Measurements from ENCODE around the gene PPL.

Gene PPL

DNA sequence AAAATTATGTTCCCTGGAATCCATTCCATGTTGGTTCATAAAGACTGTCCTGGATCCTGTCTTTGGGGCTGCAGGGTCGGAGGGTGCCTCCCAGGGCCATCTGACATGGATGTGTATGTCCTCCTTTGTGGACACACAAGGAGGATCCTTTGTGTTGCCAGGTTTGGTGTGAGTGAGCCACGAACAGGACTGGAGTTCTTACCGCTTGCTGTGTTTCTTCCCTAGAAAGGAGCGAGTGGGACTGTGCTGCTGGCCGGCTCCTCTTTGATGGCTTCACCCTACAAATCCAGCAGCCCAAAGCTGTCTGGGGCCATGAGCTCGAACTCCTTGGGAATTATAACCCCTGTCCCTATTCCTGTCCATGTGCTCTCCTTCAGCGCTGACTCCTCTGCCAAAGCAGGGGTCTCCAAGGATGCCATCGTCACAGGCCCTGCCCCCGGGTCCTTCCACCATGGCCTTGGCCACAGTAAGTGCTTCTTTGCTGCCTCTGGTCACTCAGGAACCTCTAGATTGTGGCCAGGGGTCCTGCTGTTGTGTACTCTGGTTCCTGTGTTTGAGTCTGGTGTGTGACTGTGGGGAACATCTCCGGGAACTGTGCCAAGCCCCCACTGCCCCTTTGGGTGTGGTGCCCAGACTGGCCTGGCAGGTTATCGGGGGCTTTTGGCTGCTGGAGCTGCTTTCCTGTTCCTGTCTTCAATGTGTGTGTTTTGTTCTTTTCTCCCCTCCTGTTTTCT is 60.1 kb downstream of the PPL start:
- TF ChIP-seq CTCF (IDR thresholded peaks at IDR 0.05; ENCODE audit: unreplicated experiment in 3 of 3): no peak
- Mint-ChIP-seq H3K4me1 (peaks cover 7% of the 10 kb centered on the region), H3K36me3 (ENCODE audit: low read depth) (peaks cover 64% of the 10 kb centered on the region), H3K4me3 (no peak overlapping the region), H3K9me3 (no peaks in the 10 kb centered on the region), H3K27ac (no peak overlapping the region), H3K27me3 (ENCODE audit: low read depth) (no peaks in the 10 kb centered on the region)

GRCh38 chr16:4874666-4875065 is 62.3 kb downstream of the PPL start:
- no peaks in the 10 kb centered on the region for H3K4me1 Mint-ChIP-seq

GRCh38 chr16:4873091-4873490 is 63.9 kb downstream of the PPL start:
- Mint-ChIP-seq H3K4me1 (peaks cover 14% of the 10 kb centered on the region), H3K27ac (peak overlapping the region in 1 of 3 experiments; percentile 68), H3K4me3 (no peak overlapping the region), H3K9me3 (no peaks in the 10 kb centered on the region), H3K27me3 (ENCODE audit: low read depth) (no peaks in the 10 kb centered on the region), H3K36me3 (ENCODE audit: low read depth) (peaks cover 69% of the 10 kb centered on the region)
- no peak for TF ChIP-seq CTCF (IDR thresholded peaks at IDR 0.05; ENCODE audit: unreplicated experiment in 3 of 3)

More at GRCh38 chr16:4874666-4875065, 62.3 kb downstream of the PPL start:
- no peaks in the 10 kb centered on the region for H3K27me3 Mint-ChIP-seq (ENCODE audit: low read depth)
- peaks cover 66% of the 10 kb centered on the region for H3K36me3 Mint-ChIP-seq (ENCODE audit: low read depth)
- TF ChIP-seq CTCF (IDR thresholded peaks at IDR 0.05; ENCODE audit: unreplicated experiment in 3 of 3): no peak
- H3K9me3 Mint-ChIP-seq: no peaks in the 10 kb centered on the region
- H3K4me3 Mint-ChIP-seq: no peak overlapping the region
- peak overlapping the region in 1 of 3 experiments; percentile 80 for H3K27ac Mint-ChIP-seq

DNA sequence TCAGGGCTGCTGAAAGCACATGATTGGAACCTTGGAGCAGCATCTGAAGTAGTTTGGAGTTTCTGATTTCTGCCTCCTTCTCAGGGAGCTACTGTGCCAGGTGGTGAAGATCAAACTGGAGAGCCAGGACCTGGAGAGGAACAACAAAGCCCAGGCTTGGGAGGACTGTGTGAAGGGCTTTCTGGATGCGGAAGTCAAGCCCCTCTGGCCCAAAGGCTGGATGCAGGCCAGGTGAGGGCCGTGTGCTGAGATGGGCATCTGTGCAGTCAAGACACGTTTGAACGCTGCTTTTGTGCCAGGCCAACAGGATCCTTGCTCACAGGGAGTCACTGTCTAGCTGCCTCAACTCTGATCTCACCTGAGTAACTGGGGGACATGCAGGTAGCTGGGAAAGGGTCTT is 65.9 kb downstream of the PPL start:
- Mint-ChIP-seq H3K4me1 (peaks cover 14% of the 10 kb centered on the region), H3K36me3 (ENCODE audit: low read depth) (peaks cover 57% of the 10 kb centered on the region), H3K27me3 (ENCODE audit: low read depth) (no peaks in the 10 kb centered on the region), H3K4me3 (no peak overlapping the region), H3K27ac (peak overlapping the region in 1 of 3 experiments; percentile 98), H3K9me3 (no peaks in the 10 kb centered on the region)
- TF ChIP-seq CTCF (IDR thresholded peaks at IDR 0.05; ENCODE audit: unreplicated experiment in 3 of 3): no peak

- no peaks in the 10 kb centered on the region for H3K9me3 Mint-ChIP-seq
- no peak overlapping the region for H3K4me3 Mint-ChIP-seq
- peaks cover 14% of the 10 kb centered on the region for H3K4me1 Mint-ChIP-seq
- peak overlapping the region; percentile 79 to 98 (median 89) for H3K27ac Mint-ChIP-seq
- H3K27me3 Mint-ChIP-seq (ENCODE audit: low read depth): no peaks in the 10 kb centered on the region
- no peak for TF ChIP-seq CTCF (IDR thresholded peaks at IDR 0.05; ENCODE audit: unreplicated experiment in 3 of 3)
- peaks cover 51% of the 10 kb centered on the region for H3K36me3 Mint-ChIP-seq (ENCODE audit: low read depth)
These were observed 66.7 kb downstream of the PPL start for GRCh38 chr16:4870138-4870671.

All from nephron (organoid).